ENCODE data around the gene CACNA1B.

Gene CACNA1B

DNA sequence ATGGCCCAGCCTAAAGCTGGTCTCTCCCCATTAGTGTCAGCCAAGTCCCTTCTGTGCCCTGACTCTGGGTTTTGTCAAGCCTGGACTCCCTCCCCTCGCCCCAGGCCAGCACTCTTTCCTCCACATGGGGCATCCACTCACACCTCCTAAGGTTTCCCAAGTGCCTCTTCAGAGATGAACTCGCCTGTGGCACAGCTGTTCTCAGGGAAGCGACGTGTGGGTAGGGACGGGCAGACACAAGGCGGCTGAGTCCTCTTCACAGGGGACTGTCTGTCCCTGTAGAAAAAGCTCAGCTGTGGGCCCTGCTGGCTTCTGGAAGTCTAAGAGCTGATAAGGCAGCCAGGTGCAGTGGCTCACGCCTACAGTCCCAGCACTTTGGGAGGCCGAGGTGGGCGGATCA lies 78.5 kb downstream of the CACNA1B start:
- H3K4me3 ChIP-seq (ENCODE audit: low read depth, low read length), result no peak overlapping the region
- TF ChIP-seq, protein P1, sequence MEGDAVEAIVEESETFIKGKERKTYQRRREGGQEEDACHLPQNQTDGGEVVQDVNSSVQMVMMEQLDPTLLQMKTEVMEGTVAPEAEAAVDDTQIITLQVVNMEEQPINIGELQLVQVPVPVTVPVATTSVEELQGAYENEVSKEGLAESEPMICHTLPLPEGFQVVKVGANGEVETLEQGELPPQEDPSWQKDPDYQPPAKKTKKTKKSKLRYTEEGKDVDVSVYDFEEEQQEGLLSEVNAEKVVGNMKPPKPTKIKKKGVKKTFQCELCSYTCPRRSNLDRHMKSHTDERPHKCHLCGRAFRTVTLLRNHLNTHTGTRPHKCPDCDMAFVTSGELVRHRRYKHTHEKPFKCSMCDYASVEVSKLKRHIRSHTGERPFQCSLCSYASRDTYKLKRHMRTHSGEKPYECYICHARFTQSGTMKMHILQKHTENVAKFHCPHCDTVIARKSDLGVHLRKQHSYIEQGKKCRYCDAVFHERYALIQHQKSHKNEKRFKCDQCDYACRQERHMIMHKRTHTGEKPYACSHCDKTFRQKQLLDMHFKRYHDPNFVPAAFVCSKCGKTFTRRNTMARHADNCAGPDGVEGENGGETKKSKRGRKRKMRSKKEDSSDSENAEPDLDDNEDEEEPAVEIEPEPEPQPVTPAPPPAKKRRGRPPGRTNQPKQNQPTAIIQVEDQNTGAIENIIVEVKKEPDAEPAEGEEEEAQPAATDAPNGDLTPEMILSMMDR (IDR thresholded peaks at IDR 0.05; ENCODE audit: low read depth, low read length), result no peak
- no peaks in the 10 kb centered on the region for H3K27me3 ChIP-seq (ENCODE audit: insufficient read depth, low read depth, severe bottlenecking)
- no peaks in the 10 kb centered on the region for H3K9me3 ChIP-seq (ENCODE audit: severe bottlenecking)
- peaks cover 9% of the 10 kb centered on the region for H3K36me3 ChIP-seq
- DNase-seq, result no peak
- no peak overlapping the region for H3K27ac ChIP-seq

DNA sequence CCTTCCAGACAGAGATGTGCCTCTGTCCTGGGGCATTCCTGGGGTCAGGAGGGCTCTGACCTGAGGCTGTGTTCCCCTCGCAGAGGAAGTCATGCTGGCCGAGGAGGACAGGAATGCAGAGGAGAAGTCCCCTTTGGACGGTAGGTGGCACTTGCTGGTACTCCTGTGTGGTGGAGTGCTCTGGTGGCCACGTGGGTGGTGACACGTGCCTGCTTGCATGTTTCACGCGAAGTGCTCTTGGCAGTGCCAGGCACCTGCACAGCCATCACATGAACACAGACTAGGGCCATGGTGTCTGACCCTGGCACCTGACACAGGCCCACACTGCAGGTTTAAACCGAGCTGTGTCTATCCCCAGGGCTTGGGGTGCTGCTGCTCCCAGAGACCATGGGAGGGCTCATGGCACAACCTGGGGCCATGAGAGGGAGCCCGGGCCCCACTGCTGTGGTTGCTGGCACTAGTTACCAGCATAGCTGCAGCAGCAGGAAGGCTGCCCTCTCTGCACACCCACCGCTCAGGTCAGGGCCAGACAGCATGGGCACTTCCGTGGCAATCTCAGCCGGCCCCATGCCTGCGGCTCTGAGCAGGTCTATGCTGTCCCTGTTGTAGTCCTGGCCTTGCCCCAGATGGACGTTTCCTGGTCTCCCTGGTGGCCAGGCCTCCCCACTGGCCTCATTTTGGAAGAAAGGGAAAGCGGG lies 79.3 kb downstream of the CACNA1B start:
- no peak overlapping the region for H3K4me3 ChIP-seq (ENCODE audit: low read depth, low read length)
- H3K9me3 ChIP-seq (ENCODE audit: severe bottlenecking), result no peaks in the 10 kb centered on the region
- no peak for DNase-seq
- TF ChIP-seq, protein P1 (IDR thresholded peaks at IDR 0.05; ENCODE audit: low read depth, low read length), result no peak
- no peak overlapping the region for H3K27ac ChIP-seq
- no peaks in the 10 kb centered on the region for H3K27me3 ChIP-seq (ENCODE audit: insufficient read depth, low read depth, severe bottlenecking)
- H3K36me3 ChIP-seq, result peaks cover 9% of the 10 kb centered on the region

DNA sequence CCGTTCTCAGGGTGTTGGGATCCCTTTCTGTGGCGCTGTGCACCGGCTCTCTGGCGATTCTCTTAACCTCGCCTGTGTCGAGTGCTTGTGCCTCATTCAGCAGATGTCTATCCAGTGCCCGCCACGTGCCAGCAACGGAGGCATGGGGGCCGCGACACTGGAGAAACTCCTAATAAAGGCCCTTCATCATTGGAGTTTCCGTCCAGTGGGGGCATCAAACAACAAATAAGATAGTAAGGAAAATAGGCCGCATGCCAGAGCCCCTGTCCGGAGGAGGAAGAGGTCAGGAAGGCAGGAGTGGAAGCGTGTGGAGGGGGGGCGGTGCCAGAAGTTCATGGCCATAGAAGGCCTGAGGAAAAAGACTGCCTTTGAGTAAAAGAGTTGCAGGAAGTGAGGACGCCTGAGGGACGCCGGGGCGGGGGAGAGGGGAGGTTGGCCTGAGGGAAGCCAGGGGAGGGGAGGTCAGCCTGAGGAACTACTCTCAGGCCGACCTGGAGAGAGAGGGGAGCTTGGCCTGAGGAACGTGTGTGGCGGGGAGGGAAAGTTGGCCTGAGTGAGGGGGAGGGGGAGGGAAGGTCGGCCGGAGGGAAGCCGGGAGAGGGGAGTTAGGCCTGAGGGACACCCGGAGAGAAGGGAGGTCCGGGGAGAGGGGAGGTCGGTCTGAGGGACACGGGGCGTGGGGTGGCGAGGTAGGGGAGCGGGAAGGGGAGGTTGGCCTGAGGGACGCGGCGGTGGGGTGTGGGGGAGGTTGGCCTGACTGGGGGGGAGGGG lies 82.2 kb downstream of the CACNA1B start:
- Histone ChIP-seq H3K27me3 (ENCODE audit: insufficient read depth, low read depth, severe bottlenecking) (no peaks in the 10 kb centered on the region), H3K27ac (no peak overlapping the region), H3K36me3 (peaks cover 19% of the 10 kb centered on the region), H3K9me3 (ENCODE audit: severe bottlenecking) (no peaks in the 10 kb centered on the region), H3K4me3 (ENCODE audit: low read depth, low read length) (no peak overlapping the region)
- DNase-seq, result no peak
- TF ChIP-seq, protein P1 (IDR thresholded peaks at IDR 0.05; ENCODE audit: low read depth, low read length), result no peak

DNA sequence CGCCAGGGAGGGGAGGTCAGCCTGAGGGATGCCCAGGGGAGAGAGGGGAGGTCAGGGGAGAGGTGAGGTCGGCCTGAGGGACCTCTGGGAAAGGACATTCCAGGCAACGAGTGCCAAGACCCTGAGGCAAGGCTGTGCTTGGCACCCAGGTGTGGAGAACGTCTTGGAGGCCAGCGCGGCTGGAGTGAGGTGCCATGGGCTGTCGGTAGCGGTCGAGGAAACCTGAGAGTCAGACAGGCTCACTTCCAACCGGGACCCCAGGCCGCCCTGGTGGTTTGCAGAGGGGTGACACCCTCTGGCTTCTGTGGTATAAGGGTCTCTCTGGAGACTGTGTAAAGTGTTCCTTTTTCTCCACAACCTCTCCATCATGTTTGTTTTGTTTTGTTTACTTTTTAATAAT lies 82.9 kb downstream of the CACNA1B start:
- Histone ChIP-seq H3K27me3 (ENCODE audit: insufficient read depth, low read depth, severe bottlenecking) (no peaks in the 10 kb centered on the region), H3K9me3 (ENCODE audit: severe bottlenecking) (no peaks in the 10 kb centered on the region), H3K4me3 (ENCODE audit: low read depth, low read length) (no peak overlapping the region), H3K36me3 (peaks cover 24% of the 10 kb centered on the region), H3K27ac (no peak overlapping the region)
- DNase-seq, result no peak
- TF ChIP-seq, protein P1 (IDR thresholded peaks at IDR 0.05; ENCODE audit: low read depth, low read length), result peak; percentile 58

DNA sequence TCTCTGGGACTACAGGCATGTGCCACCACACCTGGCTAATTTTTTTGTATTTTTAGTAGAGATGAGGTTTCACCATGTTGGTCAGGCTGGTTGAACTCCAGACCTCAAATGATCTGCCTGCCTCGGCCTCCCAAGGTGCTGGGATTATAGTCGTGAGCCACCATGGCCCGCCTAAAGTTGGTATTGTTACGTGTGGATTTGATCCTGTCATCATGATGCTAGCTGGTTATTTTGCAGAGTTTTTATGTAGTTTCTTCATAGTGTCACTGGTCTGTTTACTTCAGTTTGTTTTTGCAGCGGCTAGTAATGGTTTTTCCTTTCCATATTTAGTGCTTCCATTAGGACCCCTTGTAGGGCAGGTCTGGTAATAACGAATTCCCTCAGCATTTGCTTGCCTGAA lies 85.9 kb downstream of the CACNA1B start:
- TF ChIP-seq, protein P1 (IDR thresholded peaks at IDR 0.05; ENCODE audit: low read depth, low read length), result no peak
- Histone ChIP-seq H3K9me3 (ENCODE audit: severe bottlenecking) (no peaks in the 10 kb centered on the region), H3K27me3 (ENCODE audit: insufficient read depth, low read depth, severe bottlenecking) (no peaks in the 10 kb centered on the region), H3K4me3 (ENCODE audit: low read depth, low read length) (no peak overlapping the region), H3K36me3 (peaks cover 21% of the 10 kb centered on the region), H3K27ac (no peak overlapping the region)
- no peak for DNase-seq
